Stimulated activated CD8-positive, alpha-beta memory T cell treated with anti-CD3 and anti-CD28 coated beads, Interleukin-15, amount 100 ng/mL, for 4 hours (primary cell): ENCODE data around the gene UGT3A1.

Source experiments
- DNase-seq, 2 donors: peaks; one replicate each; pipeline ENCODE4 v3.0.0-alpha.2; 2020; ENCODE audit warnings: low read depth in 2 of 2

Gene UGT3A1

GRCh38 chr5:35908814-35909213 lies 82.4 kb downstream of the UGT3A1 start:
- DNase-seq: no peak

GRCh38 chr5:35908228-35908627 lies 83.0 kb downstream of the UGT3A1 start:
- DNase-seq: no peak

- no peak for DNase-seq
Observed at GRCh38 chr5:35904443-35905132, 86.6 kb downstream of the UGT3A1 start.

- no peak for DNase-seq
Observed at GRCh38 chr5:35903631-35904203, 87.5 kb downstream of the UGT3A1 start.

DNA sequence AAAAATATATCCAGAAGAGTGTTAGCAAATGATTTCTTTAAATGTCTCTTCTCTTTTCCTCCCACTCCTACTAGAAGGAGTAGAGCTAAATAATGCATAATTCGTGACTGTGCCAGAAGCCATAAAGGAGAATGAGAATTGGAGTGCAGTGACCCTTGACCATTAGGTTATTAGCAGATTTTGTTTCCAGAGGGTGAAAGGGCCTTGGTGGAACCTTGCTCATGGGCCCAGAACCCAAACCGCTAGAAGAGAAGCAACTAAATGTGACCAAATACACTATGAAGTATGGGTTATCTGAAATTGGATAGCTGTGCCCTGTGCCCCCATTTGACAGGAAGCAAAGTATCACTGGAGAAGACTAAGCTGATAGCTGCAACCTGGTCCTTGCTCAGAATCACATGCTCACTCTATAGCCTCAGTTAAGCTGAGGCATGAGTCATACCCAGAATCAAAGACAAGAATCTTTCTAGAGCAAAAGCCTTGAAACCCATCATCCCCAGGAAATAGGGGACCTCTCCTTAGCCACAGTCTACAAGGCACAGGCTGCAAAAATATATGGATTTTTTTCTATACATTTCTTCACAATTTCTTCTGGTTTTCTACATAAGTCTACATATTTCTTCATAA lies 89.0 kb downstream of the UGT3A1 start:
- no peak for DNase-seq
